HCT116 (cell line): ENCODE measurements around the gene ANKRD63. TPM values are rescaled to one million over a fixed set of nuclear protein-coding genes. Genes with fewer than 3 reads are reported as not detected.

Experiments
- ATAC-seq: fragments of 200-7000 bp; cut with Tn5 transposase; 2 replicates; pipeline ENCODE4 v1.9.1; 2020; ENCODE audit warnings: mild to moderate bottlenecking, moderate library complexity
- BruUV-seq: library from RNA; stranded (reverse); fragments of 400-500 nt; replicated peaks from 2 replicates; lab custom pipeline; 2021; lab: Mats Ljungman, UMichigan
- CTCF ChIA-PET: fragments of 300-600 bp; sonication (Branson Sonifier 250); formaldehyde crosslinking; loops from one replicate; lab custom pipeline; 2021; ENCODE audit warnings: antibody characterized with exemption; lab: Charles Lee
- POLR2A ChIA-PET: fragments of 300-600, 350-600 bp; sonication (Branson Sonifier 250); formaldehyde crosslinking; loops from one replicate; lab custom pipeline; 2021; ENCODE audit warnings: antibody characterized with exemption; lab: Charles Lee
- RAD21 ChIA-PET, 2 experiments: fragments of 300-600 bp; sonication (Branson Sonifier 250); formaldehyde crosslinking; loops; one replicate each; lab custom pipeline; 2023; ENCODE audit warnings: low total read pairs in 2 of 2; ENCODE audit not compliant: uncharacterized antibody in 2 of 2, unreplicated experiment in 2 of 2, low non-redundant PET in 1 of 2; lab: Charles Lee
- DNase-seq: peaks from one replicate; pipeline ENCODE4 v3.0.0-alpha.2; 2010; ENCODE audit warnings: low read depth, low spot score
- H2AFZ ChIP-seq: fragments of 200-600 bp; shearing (Covaris generic), sonication (generic); 2 replicates; pipeline ENCODE4 v1.6.1; 2017; ENCODE audit warnings: low read depth, mixed run types, mixed read lengths, antibody characterized with exemption, low read length; ENCODE audit not compliant: poor library complexity, severe bottlenecking
- H3K27ac ChIP-seq: 2 replicates; pipeline ENCODE4 v1.5.1; 2012; ENCODE audit warnings: low read depth, low read length
- H3K27me3 ChIP-seq: fragments of 200-600 bp; sonication (generic); 2 replicates; pipeline ENCODE4 v1.6.1; 2016; ENCODE audit warnings: mixed run types, low read length, mixed read lengths; ENCODE audit not compliant: insufficient read depth
- H3K36me3 ChIP-seq, 2 experiments: fragments of 200-500 bp in 1 of 2; fragments of 200-600 bp in 1 of 2; sonication (Bioruptor generic) in 1 of 2; sonication (generic) in 1 of 2; 2 replicates each; pipeline versions ENCODE4 v1.5.1 to v1.6.1; 2014 to 2016; ENCODE audit warnings: low read length in 2 of 2, inconsistent platforms in 1 of 2, mixed read lengths in 1 of 2, mixed run types in 1 of 2; ENCODE audit not compliant: insufficient read depth in 2 of 2, control insufficient read depth in 1 of 2
- H3K4me1 ChIP-seq, 2 experiments: fragments of 200-600 bp in 1 of 2; sonication (generic) in 1 of 2; 2 replicates each; pipeline versions ENCODE4 v1.5.1 to v1.6.1; 2012 to 2017; ENCODE audit warnings: low read length in 2 of 2, inconsistent platforms in 1 of 2, mild to moderate bottlenecking in 1 of 2, mixed read lengths in 1 of 2, mixed run types in 1 of 2, moderate library complexity in 1 of 2; ENCODE audit not compliant: insufficient read depth in 2 of 2, control insufficient read depth in 1 of 2
- H3K4me2 ChIP-seq: fragments of 200-600 bp; sonication (generic); 2 replicates; pipeline ENCODE4 v1.6.1; 2017; ENCODE audit warnings: mixed run types, low read length, mixed read lengths
- H3K4me3 ChIP-seq, 2 experiments: fragments of 200-600 bp in 1 of 2; sonication (generic) in 1 of 2; replicated peaks in 1 of 2; 2 replicates each; pipeline ENCODE4 v1.5.1; 2011 to 2016; ENCODE audit warnings: low read length in 2 of 2, control low read depth in 1 of 2, low read depth in 1 of 2, mild to moderate bottlenecking in 1 of 2, mixed read lengths in 1 of 2, mixed run types in 1 of 2
- H3K79me2 ChIP-seq: fragments of 200-600 bp; sonication (generic); 2 replicates; pipeline ENCODE4 v1.6.1; 2017; ENCODE audit warnings: mild to moderate bottlenecking, mixed run types, low read length, moderate library complexity, mixed read lengths; ENCODE audit not compliant: insufficient read depth
- H3K9ac ChIP-seq: fragments of 200-600 bp; sonication (generic); 2 replicates; pipeline ENCODE4 v1.6.1; 2016; ENCODE audit warnings: low read length, mixed read lengths
- H3K9me2 ChIP-seq: fragments of 200-600 bp; sonication (generic), shearing (Covaris generic); 2 replicates; pipeline ENCODE4 v1.6.1; 2017; ENCODE audit warnings: mixed run types, mild to moderate bottlenecking, moderate library complexity; ENCODE audit not compliant: insufficient read depth
- H3K9me3 ChIP-seq, 2 experiments: fragments of 200-500 bp in 1 of 2; fragments of 200-600 bp in 1 of 2; sonication (Bioruptor generic) in 1 of 2; sonication (generic) in 1 of 2; 2 replicates each; pipeline ENCODE4 v1.6.1; 2014 to 2017; ENCODE audit warnings: low read length in 2 of 2, mixed read lengths in 2 of 2, inconsistent platforms in 1 of 2, low read depth in 1 of 2, mild to moderate bottlenecking in 1 of 2, mixed run types in 1 of 2, moderate library complexity in 1 of 2; ENCODE audit not compliant: control insufficient read depth in 1 of 2, insufficient read depth in 1 of 2
- H4K20me1 ChIP-seq: fragments of 200-600 bp; sonication (generic), shearing (Covaris generic); 2 replicates; pipeline ENCODE4 v1.6.1; 2017; ENCODE audit warnings: mixed run types, mild to moderate bottlenecking, moderate library complexity; ENCODE audit not compliant: insufficient read depth
- CBX3 ChIP-seq: IDR thresholded peaks from 2 replicates; pipeline ENCODE4 v1.6.1; 2012; ENCODE audit warnings: low read depth
- CEBPB ChIP-seq: IDR thresholded peaks from 2 replicates; pipeline ENCODE4 v1.6.1; 2012; ENCODE audit warnings: low read depth
- FOSL1 ChIP-seq: IDR thresholded peaks from 2 replicates; pipeline ENCODE4 v1.6.1; 2012; ENCODE audit warnings: low read depth
- SP1 ChIP-seq: IDR thresholded peaks from 2 replicates; pipeline ENCODE4 v1.6.1; 2012; ENCODE audit warnings: low read depth
- TCF7L2 ChIP-seq: IDR thresholded peaks from 2 replicates; pipeline ENCODE4 v1.7.0; 2011; ENCODE audit warnings: borderline replicate concordance, inconsistent platforms; ENCODE audit not compliant: insufficient read depth, insufficient read length; ENCODE audit errors: extremely low read depth
- YY1 ChIP-seq: IDR thresholded peaks from 2 replicates; pipeline ENCODE4 v1.6.1; 2011; ENCODE audit warnings: low read length, low read depth, moderate library complexity, mild to moderate bottlenecking; ENCODE audit not compliant: insufficient replicate concordance; ENCODE audit errors: extremely low read depth
- ZNF274 ChIP-seq: fragments of 200-500 bp; sonication (Bioruptor generic); IDR thresholded peaks from 2 replicates; pipeline ENCODE4 v1.6.1; 2014; ENCODE audit warnings: mild to moderate bottlenecking, low read depth, low read length, inconsistent platforms
- intact Hi-C: fragments of 100-400 bp; cut with micrococcal nuclease; formaldehyde crosslinking; loops from 2 replicates; pipeline ENCODE4 v1.10.0; 2022
- total RNA-seq: library from RNA; stranded (reverse); gene quantifications from one replicate; pipeline ENCODE4 v1.2.1, GENCODE V29; 2021; ENCODE audit not compliant: unreplicated experiment
- TF ChIP-seq, protein P1 (sequence below), 3 experiments: fragments of 200-600 bp in 1 of 3; sonication (generic) in 1 of 3; IDR thresholded peaks in 2 of 3; conservative IDR thresholded peaks in 1 of 3; 2 replicates each; pipeline ENCODE4 v1.5.1; 2012 to 2017; ENCODE audit warnings: low read depth in 2 of 3, low read length in 2 of 3, antibody characterized with exemption in 1 of 3, borderline replicate concordance in 1 of 3, control low read depth in 1 of 3, mild to moderate bottlenecking in 1 of 3, mixed read lengths in 1 of 3, mixed run types in 1 of 3, moderate library complexity in 1 of 3; ENCODE audit not compliant: insufficient read depth in 1 of 3
- TF ChIP-seq, protein P2 (sequence below): IDR thresholded peaks from 2 replicates; pipeline ENCODE4 v1.6.1; 2012; ENCODE audit warnings: low read depth
- TF ChIP-seq, protein P3 (sequence below): IDR thresholded peaks from 2 replicates; pipeline ENCODE4 v1.6.1; 2011; ENCODE audit warnings: mild to moderate bottlenecking, low read length, moderate library complexity; ENCODE audit not compliant: insufficient replicate concordance; ENCODE audit errors: extremely low read depth

The ANKRD63 gene
- total RNA-seq, 1 experiment from 2014 or later = 0.89 TPM

DNA sequence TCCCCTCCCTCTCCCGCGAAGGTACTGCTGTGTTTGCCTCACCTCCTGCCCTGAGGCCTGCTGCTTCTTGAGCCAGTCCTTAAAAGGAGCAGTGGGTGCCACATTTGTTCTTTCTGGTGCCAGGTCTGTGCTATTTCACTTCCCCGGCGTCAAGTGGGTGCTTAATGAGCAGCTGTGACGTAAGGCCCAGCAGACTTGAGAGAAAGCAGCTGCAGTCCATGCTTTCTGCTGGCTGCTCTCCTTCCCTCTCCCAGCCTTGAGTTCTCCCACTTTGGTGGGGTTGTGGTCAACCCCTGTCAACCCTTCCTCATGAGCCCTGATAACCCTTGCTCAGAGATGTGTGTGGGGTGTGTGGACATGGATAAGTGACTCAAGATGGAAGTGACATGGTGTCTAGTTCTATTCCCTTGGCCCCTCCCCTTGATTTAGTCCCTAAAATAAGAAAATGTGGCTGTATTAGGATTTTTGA lies 47.5 kb upstream of the ANKRD63 start:
- Histone ChIP-seq H3K27ac (no peak overlapping the region), H3K27me3 (no peaks in the 10 kb centered on the region), H3K9ac (no peak overlapping the region), H3K9me3 (no peaks in the 10 kb centered on the region), H3K4me3 (no peak overlapping the region), H3K4me1 (no peaks in the 10 kb centered on the region), H3K36me3 (no peaks in the 10 kb centered on the region), H3K79me2 (no peaks in the 10 kb centered on the region), H3K4me2 (no peak overlapping the region), H2AFZ (no peak overlapping the region), H4K20me1 (no peaks in the 10 kb centered on the region), H3K9me2 (no peaks in the 10 kb centered on the region)
- ChIA-PET RAD21 (no interaction called here), POLR2A (no interaction called here), CTCF (interaction anchor here (5.9 kb wide), 1 partner anchor 8 kb away, joined by 55 read pairs; the partner anchor contains the start of gene CCDC9B)
- intact Hi-C loops = no loop called here
- no TSS peak for BruUV-seq
- TF ChIP-seq CBX3 = no peak
- TF ChIP-seq CEBPB = no peak
- TF ChIP-seq, protein P1, sequence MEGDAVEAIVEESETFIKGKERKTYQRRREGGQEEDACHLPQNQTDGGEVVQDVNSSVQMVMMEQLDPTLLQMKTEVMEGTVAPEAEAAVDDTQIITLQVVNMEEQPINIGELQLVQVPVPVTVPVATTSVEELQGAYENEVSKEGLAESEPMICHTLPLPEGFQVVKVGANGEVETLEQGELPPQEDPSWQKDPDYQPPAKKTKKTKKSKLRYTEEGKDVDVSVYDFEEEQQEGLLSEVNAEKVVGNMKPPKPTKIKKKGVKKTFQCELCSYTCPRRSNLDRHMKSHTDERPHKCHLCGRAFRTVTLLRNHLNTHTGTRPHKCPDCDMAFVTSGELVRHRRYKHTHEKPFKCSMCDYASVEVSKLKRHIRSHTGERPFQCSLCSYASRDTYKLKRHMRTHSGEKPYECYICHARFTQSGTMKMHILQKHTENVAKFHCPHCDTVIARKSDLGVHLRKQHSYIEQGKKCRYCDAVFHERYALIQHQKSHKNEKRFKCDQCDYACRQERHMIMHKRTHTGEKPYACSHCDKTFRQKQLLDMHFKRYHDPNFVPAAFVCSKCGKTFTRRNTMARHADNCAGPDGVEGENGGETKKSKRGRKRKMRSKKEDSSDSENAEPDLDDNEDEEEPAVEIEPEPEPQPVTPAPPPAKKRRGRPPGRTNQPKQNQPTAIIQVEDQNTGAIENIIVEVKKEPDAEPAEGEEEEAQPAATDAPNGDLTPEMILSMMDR (IDR thresholded peaks at IDR 0.05 in 2 of 3, conservative IDR thresholded peaks at IDR 0.05 in 1 of 3; ENCODE audit: borderline replicate concordance in 1 of 3, insufficient read depth in 1 of 3, low read depth in 2 of 3, low read length in 2 of 3) = no peak
- TF ChIP-seq, protein P2, sequence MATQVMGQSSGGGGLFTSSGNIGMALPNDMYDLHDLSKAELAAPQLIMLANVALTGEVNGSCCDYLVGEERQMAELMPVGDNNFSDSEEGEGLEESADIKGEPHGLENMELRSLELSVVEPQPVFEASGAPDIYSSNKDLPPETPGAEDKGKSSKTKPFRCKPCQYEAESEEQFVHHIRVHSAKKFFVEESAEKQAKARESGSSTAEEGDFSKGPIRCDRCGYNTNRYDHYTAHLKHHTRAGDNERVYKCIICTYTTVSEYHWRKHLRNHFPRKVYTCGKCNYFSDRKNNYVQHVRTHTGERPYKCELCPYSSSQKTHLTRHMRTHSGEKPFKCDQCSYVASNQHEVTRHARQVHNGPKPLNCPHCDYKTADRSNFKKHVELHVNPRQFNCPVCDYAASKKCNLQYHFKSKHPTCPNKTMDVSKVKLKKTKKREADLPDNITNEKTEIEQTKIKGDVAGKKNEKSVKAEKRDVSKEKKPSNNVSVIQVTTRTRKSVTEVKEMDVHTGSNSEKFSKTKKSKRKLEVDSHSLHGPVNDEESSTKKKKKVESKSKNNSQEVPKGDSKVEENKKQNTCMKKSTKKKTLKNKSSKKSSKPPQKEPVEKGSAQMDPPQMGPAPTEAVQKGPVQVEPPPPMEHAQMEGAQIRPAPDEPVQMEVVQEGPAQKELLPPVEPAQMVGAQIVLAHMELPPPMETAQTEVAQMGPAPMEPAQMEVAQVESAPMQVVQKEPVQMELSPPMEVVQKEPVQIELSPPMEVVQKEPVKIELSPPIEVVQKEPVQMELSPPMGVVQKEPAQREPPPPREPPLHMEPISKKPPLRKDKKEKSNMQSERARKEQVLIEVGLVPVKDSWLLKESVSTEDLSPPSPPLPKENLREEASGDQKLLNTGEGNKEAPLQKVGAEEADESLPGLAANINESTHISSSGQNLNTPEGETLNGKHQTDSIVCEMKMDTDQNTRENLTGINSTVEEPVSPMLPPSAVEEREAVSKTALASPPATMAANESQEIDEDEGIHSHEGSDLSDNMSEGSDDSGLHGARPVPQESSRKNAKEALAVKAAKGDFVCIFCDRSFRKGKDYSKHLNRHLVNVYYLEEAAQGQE = no peak
- TF ChIP-seq, protein P3, sequence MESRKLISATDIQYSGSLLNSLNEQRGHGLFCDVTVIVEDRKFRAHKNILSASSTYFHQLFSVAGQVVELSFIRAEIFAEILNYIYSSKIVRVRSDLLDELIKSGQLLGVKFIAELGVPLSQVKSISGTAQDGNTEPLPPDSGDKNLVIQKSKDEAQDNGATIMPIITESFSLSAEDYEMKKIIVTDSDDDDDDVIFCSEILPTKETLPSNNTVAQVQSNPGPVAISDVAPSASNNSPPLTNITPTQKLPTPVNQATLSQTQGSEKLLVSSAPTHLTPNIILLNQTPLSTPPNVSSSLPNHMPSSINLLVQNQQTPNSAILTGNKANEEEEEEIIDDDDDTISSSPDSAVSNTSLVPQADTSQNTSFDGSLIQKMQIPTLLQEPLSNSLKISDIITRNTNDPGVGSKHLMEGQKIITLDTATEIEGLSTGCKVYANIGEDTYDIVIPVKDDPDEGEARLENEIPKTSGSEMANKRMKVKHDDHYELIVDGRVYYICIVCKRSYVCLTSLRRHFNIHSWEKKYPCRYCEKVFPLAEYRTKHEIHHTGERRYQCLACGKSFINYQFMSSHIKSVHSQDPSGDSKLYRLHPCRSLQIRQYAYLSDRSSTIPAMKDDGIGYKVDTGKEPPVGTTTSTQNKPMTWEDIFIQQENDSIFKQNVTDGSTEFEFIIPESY = no peak
- no peak for TF ChIP-seq SP1
- no peak for TF ChIP-seq ZNF274
- no peak for TF ChIP-seq FOSL1
- TF ChIP-seq TCF7L2 = no peak
- TF ChIP-seq YY1 = no peak
- ATAC-seq (no peak), DNase-seq (no peak)
